OCI-LY1 (cell line): ENCODE data around the gene OGFR.

Experiments used
- H2AFZ ChIP-seq: fragments of 200-600 bp; sonication (generic), shearing (Covaris generic); 2 replicates; pipeline ENCODE4 v1.6.0; 2014; ENCODE audit warnings: antibody characterized with exemption, mild to moderate bottlenecking, low read length
- H3F3A ChIP-seq: fragments of 200-600 bp; sonication (generic), shearing (Covaris generic); 2 replicates; pipeline ENCODE4 v1.6.0; 2014; ENCODE audit warnings: mild to moderate bottlenecking, antibody characterized with exemption, low read length, moderate library complexity; ENCODE audit not compliant: insufficient read depth
- H3K27ac ChIP-seq: fragments of 200-600 bp; sonication (generic); 2 replicates; pipeline ENCODE4 v1.5.1; 2014; ENCODE audit warnings: low read length, mixed run types, mild to moderate bottlenecking, low read depth; ENCODE audit not compliant: poor library complexity, severe bottlenecking
- H3K27me3 ChIP-seq: fragments of 200-600 bp; sonication (generic); 2 replicates; pipeline ENCODE4 v1.6.0; 2014; ENCODE audit warnings: antibody characterized with exemption, mild to moderate bottlenecking, low read length, moderate library complexity; ENCODE audit not compliant: insufficient read depth
- H3K36me3 ChIP-seq: fragments of 200-600 bp; sonication (generic); 2 replicates; pipeline ENCODE4 v1.6.1; 2014; ENCODE audit warnings: mild to moderate bottlenecking, antibody characterized with exemption, low read length, moderate library complexity, mixed read lengths; ENCODE audit not compliant: insufficient read depth
- H3K4me1 ChIP-seq: fragments of 200-600 bp; sonication (generic); 2 replicates; pipeline ENCODE4 v1.5.1; 2014; ENCODE audit warnings: mild to moderate bottlenecking, low read length, moderate library complexity; ENCODE audit not compliant: insufficient read depth, severe bottlenecking
- H3K4me2 ChIP-seq: fragments of 200-600 bp; sonication (generic), shearing (Covaris generic); 2 replicates; pipeline ENCODE4 v1.6.1; 2014; ENCODE audit warnings: low read length
- H3K4me3 ChIP-seq: fragments of 200-600 bp; sonication (generic); 2 replicates; pipeline ENCODE4 v1.5.1; 2014; ENCODE audit warnings: low read length, low read depth, mild to moderate bottlenecking, mixed read lengths; ENCODE audit not compliant: poor library complexity, severe bottlenecking
- H3K79me2 ChIP-seq: fragments of 200-600 bp; shearing (Covaris generic); 2 replicates; pipeline ENCODE4 v1.6.1; 2016; ENCODE audit warnings: mixed run types, low read length, mixed read lengths; ENCODE audit not compliant: insufficient read depth
- H3K9ac ChIP-seq: fragments of 200-600 bp; sonication (generic), shearing (Covaris generic); 2 replicates; pipeline ENCODE4 v1.6.1; 2014; ENCODE audit warnings: mild to moderate bottlenecking, low read length, mixed read lengths
- H3K9me2 ChIP-seq: fragments of 200-600 bp; sonication (generic), shearing (Covaris generic); 2 replicates; pipeline ENCODE4 v1.6.1; 2014; ENCODE audit warnings: low read depth, mild to moderate bottlenecking, low read length, mixed read lengths
- H3K9me3 ChIP-seq: fragments of 200-600 bp; shearing (Covaris generic); 2 replicates; pipeline ENCODE4 v1.6.1; 2014; ENCODE audit warnings: low read length, mixed read lengths
- H4K20me1 ChIP-seq: fragments of 200-600 bp; sonication (generic), shearing (Covaris generic); 2 replicates; pipeline ENCODE4 v1.6.0; 2016; ENCODE audit warnings: mild to moderate bottlenecking, low read length; ENCODE audit not compliant: insufficient read depth
- EZH2 ChIP-seq: fragments of 200-600 bp; sonication (generic), shearing (Covaris generic); IDR thresholded peaks from 2 replicates; pipeline ENCODE4 v1.8.0; 2017; ENCODE audit warnings: borderline replicate concordance, mixed run types, mild to moderate bottlenecking, antibody characterized with exemption, low read length, moderate library complexity, mixed read lengths
- TF ChIP-seq, protein P1 (sequence below): fragments of 200-600 bp; sonication (generic), shearing (Covaris generic); IDR thresholded peaks from 2 replicates; pipeline ENCODE4 v1.5.1; 2017; ENCODE audit warnings: mild to moderate bottlenecking, antibody characterized with exemption, low read length, moderate library complexity, mixed read lengths

OGFR gene

DNA sequence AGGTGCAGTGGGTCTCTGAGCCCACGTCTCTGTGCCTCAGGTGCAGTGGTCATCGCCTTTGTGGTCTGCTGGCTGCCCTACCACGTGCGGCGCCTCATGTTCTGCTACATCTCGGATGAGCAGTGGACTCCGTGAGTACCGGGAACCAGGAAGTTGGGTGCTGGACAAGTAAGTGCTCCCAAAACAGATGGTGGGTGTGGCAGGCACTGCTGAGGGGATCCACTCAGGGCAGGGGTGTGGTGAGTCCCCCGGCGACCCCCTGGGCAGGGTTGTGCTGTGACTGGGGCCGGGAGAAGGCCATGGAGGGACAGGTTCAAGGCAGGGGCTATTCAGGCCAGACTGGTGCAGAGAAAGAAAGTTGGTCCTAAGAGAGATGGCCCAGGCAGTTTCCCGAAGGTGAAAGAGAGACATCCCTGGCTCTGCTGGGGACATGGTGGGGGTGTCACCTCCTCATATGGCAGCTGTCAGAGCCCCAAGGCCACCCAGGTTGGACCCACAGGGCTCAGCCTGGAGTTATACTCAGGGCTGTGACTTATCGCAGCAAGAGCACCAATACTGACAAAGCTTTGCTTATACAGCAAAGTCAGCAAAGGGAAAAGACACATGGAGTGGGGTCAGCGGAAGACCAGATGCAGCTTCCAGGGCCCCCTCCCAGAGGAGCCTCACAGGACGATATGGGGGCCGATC, 46.3 kb upstream of the OGFR start:
- Histone ChIP-seq H3K36me3 (no peaks in the 10 kb centered on the region), H3K9me3 (no peaks in the 10 kb centered on the region), H3K4me1 (no peaks in the 10 kb centered on the region), H3F3A (no peaks in the 10 kb centered on the region), H3K4me3 (no peak overlapping the region), H3K79me2 (no peaks in the 10 kb centered on the region), H3K9ac (no peak overlapping the region), H3K9me2 (no peaks in the 10 kb centered on the region), H3K27me3 (no peaks in the 10 kb centered on the region; the same call in 1 of the 2 replicates), H3K27ac (no peak overlapping the region), H4K20me1 (no peaks in the 10 kb centered on the region), H2AFZ (no peak overlapping the region), H3K4me2 (no peak overlapping the region)
- TF ChIP-seq, protein P1, sequence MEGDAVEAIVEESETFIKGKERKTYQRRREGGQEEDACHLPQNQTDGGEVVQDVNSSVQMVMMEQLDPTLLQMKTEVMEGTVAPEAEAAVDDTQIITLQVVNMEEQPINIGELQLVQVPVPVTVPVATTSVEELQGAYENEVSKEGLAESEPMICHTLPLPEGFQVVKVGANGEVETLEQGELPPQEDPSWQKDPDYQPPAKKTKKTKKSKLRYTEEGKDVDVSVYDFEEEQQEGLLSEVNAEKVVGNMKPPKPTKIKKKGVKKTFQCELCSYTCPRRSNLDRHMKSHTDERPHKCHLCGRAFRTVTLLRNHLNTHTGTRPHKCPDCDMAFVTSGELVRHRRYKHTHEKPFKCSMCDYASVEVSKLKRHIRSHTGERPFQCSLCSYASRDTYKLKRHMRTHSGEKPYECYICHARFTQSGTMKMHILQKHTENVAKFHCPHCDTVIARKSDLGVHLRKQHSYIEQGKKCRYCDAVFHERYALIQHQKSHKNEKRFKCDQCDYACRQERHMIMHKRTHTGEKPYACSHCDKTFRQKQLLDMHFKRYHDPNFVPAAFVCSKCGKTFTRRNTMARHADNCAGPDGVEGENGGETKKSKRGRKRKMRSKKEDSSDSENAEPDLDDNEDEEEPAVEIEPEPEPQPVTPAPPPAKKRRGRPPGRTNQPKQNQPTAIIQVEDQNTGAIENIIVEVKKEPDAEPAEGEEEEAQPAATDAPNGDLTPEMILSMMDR = no peak
- no peak for TF ChIP-seq EZH2

GRCh38 chr20:62759981-62760431, 44.6 kb upstream of the OGFR start:
- TF ChIP-seq, protein P1 = no peak
- TF ChIP-seq EZH2 = no peak
- Histone ChIP-seq H3K4me1 (no peaks in the 10 kb centered on the region), H2AFZ (no peak overlapping the region), H3K4me2 (no peak overlapping the region), H3K36me3 (no peaks in the 10 kb centered on the region), H3K4me3 (no peak overlapping the region), H3K9me2 (no peaks in the 10 kb centered on the region), H3K79me2 (no peaks in the 10 kb centered on the region), H3K9me3 (no peaks in the 10 kb centered on the region), H3F3A (no peaks in the 10 kb centered on the region), H3K27me3 (no peaks in the 10 kb centered on the region; the same call in 1 of the 2 replicates), H3K27ac (no peak overlapping the region), H4K20me1 (no peaks in the 10 kb centered on the region), H3K9ac (no peak overlapping the region)

DNA sequence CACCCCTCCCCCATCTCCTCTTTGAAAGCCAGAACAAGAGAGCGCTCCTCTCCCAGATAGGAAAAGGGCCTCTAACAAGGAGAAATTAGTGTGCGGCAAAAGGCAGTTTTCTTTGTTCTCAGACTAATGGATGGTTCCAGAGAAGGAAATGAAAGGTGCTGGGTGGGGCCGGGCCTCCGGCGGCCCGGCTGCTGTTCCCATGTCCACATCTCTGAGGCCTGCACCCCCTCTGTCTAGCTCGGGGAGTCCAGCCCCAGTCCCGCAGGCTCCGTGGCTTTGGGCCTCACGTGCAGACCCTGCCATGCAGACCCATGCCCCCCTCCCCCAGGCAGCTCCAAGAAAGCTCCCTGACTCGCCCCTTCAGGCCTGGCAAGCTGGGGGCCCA, 44.2 kb upstream of the OGFR start:
- no peak overlapping the region for H3K9ac ChIP-seq
- no peaks in the 10 kb centered on the region for H3K9me2 ChIP-seq
- no peaks in the 10 kb centered on the region for H4K20me1 ChIP-seq
- no peaks in the 10 kb centered on the region for H3K9me3 ChIP-seq
- no peak overlapping the region for H3K27ac ChIP-seq
- H3K4me3 ChIP-seq = no peak overlapping the region
- no peak for TF ChIP-seq EZH2
- TF ChIP-seq, protein P1 = no peak
- H2AFZ ChIP-seq = no peak overlapping the region
- H3K36me3 ChIP-seq = no peaks in the 10 kb centered on the region
- H3K4me2 ChIP-seq = no peak overlapping the region
- no peaks in the 10 kb centered on the region for H3K4me1 ChIP-seq
- no peaks in the 10 kb centered on the region for H3K79me2 ChIP-seq
- H3K27me3 ChIP-seq = no peaks in the 10 kb centered on the region; the same call in 1 of the 2 replicates
- no peaks in the 10 kb centered on the region for H3F3A ChIP-seq
